Measurements from ENCODE around the gene SV2C. TPM values are rescaled to one million over a fixed set of nuclear protein-coding genes. Genes with fewer than 3 reads are reported as not detected.

Gene SV2C
- total and polyA plus RNA-seq, 11 donors: 0.12 to 0.29 (median 0.20) TPM; not detected in 5

DNA sequence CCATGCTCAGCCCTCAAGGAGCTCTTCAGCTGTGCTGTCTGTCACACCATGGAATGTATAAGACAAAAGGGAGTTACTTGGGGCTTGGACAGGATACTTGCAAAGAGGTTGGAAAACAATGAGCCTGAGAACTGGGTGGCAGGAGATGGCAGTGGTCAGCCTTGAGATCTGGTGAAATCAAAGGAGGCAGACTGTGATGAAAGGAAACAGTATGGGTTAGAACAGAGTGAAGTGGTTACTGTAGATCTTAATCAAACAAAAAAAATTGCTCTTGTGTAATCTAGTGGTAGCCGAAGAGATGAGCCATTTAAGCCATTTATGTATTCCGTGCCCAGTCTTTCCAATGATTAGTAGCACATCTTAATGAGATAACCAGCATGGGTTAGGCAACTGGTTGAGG, 142.2 kb downstream of the SV2C start:
- ATAC-seq (no peak), DNase-seq (no peak)
- no peaks in the 10 kb centered on the region for H3K4me1 ChIP-seq
- peaks cover 0 to 5% (median 0%) of the 10 kb centered on the region in 9 donors for H3K27me3 ChIP-seq
- TF ChIP-seq, protein P1, sequence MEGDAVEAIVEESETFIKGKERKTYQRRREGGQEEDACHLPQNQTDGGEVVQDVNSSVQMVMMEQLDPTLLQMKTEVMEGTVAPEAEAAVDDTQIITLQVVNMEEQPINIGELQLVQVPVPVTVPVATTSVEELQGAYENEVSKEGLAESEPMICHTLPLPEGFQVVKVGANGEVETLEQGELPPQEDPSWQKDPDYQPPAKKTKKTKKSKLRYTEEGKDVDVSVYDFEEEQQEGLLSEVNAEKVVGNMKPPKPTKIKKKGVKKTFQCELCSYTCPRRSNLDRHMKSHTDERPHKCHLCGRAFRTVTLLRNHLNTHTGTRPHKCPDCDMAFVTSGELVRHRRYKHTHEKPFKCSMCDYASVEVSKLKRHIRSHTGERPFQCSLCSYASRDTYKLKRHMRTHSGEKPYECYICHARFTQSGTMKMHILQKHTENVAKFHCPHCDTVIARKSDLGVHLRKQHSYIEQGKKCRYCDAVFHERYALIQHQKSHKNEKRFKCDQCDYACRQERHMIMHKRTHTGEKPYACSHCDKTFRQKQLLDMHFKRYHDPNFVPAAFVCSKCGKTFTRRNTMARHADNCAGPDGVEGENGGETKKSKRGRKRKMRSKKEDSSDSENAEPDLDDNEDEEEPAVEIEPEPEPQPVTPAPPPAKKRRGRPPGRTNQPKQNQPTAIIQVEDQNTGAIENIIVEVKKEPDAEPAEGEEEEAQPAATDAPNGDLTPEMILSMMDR (IDR thresholded peaks at IDR 0.05): no peak
- TF ChIP-seq POLR2A (IDR thresholded peaks at IDR 0.05): no peak
- intact Hi-C loops (cut with DNase I): no loop called here
- no peak overlapping the region for H3K4me3 ChIP-seq
- 86 to 93% (median 90%) methylated on average over 2 of the region's 2 CpGs for WGBS, 4 donors
- no peak overlapping the region for H3K27ac ChIP-seq
- no peaks in the 10 kb centered on the region for H3K9me3 ChIP-seq
- no peaks in the 10 kb centered on the region for H3K36me3 ChIP-seq

GRCh38 chr5:76229900-76230299, 146.7 kb downstream of the SV2C start:
- H3K9me3 ChIP-seq: no peaks in the 10 kb centered on the region
- TF ChIP-seq, protein P1 (IDR thresholded peaks at IDR 0.05): no peak
- no peak for TF ChIP-seq POLR2A (IDR thresholded peaks at IDR 0.05)
- H3K36me3 ChIP-seq: no peaks in the 10 kb centered on the region
- no peaks in the 10 kb centered on the region for H3K4me1 ChIP-seq
- intact Hi-C loops (cut with DNase I): no loop called here
- H3K4me3 ChIP-seq: no peak overlapping the region
- DNase-seq (no peak), ATAC-seq (no peak)
- H3K27ac ChIP-seq: no peak overlapping the region
- 61 to 82% (median 77%) methylated on average over 3 of the region's 3 CpGs for WGBS, 4 donors
- H3K27me3 ChIP-seq: peaks cover 0 to 5% (median 0%) of the 10 kb centered on the region in 9 donors

- intact Hi-C loops (cut with DNase I): no loop called here
- DNase-seq (no peak), ATAC-seq (no peak)
- no peak for TF ChIP-seq POLR2A (IDR thresholded peaks at IDR 0.05)
- TF ChIP-seq, protein P1 (IDR thresholded peaks at IDR 0.05): no peak
- Histone ChIP-seq H3K27me3 (peaks cover 0 to 5% (median 0%) of the 10 kb centered on the region in 9 donors), H3K36me3 (no peaks in the 10 kb centered on the region), H3K9me3 (no peaks in the 10 kb centered on the region), H3K27ac (no peak overlapping the region), H3K4me1 (no peaks in the 10 kb centered on the region), H3K4me3 (no peak overlapping the region)
- WGBS, 4 donors: 52 to 66% (median 57%) methylated on average over 2 of the region's 2 CpGs
These were observed 147.6 kb downstream of the SV2C start for GRCh38 chr5:76230711-76231285.

- H3K36me3 ChIP-seq: no peaks in the 10 kb centered on the region
- no peak overlapping the region for H3K4me3 ChIP-seq
- peaks cover 0 to 7% (median 0%) of the 10 kb centered on the region in 12 donors for H3K9me3 ChIP-seq
- H3K4me1 ChIP-seq: no peaks in the 10 kb centered on the region
- H3K27ac ChIP-seq: no peak overlapping the region
- WGBS, 4 donors: 69 to 77% (median 73%) methylated on average over 4 of the region's 4 CpGs
- ATAC-seq (no peak), DNase-seq (no peak)
- H3K27me3 ChIP-seq: no peaks in the 10 kb centered on the region
- intact Hi-C loops (cut with DNase I): no loop called here
- no peak for TF ChIP-seq POLR2A (IDR thresholded peaks at IDR 0.05)
- TF ChIP-seq, protein P1 (IDR thresholded peaks at IDR 0.05): no peak
These were observed 151.5 kb downstream of the SV2C start for GRCh38 chr5:76234665-76235064.

Measured in heart left ventricle (tissue), 16 donors.